Suprapubic skin (tissue), 4 donors: ENCODE results near the gene PTAFR. TPM values are rescaled to one million over a fixed set of nuclear protein-coding genes. Genes with fewer than 3 reads are reported as not detected.
A peak's percentile ranks its signal among the peaks of the same experiment; 100 is the strongest.

Source experiments
- DNase-seq, 2 donors: peaks; one replicate each; pipeline ENCODE4 v3.0.0-alpha.2; 2019; ENCODE audit warnings: low spot score in 2 of 2
- H3K27ac ChIP-seq: fragments of 200-600 bp; sonication (generic); one replicate; pipeline ENCODE4 v1.5.1; 2019
- H3K27me3 ChIP-seq: fragments of 200-600 bp; sonication (generic); one replicate; pipeline ENCODE4 v1.5.1; 2019
- H3K36me3 ChIP-seq: fragments of 200-600 bp; sonication (generic); one replicate; pipeline ENCODE4 v1.5.1; 2019
- H3K4me1 ChIP-seq: fragments of 200-600 bp; sonication (generic); one replicate; pipeline ENCODE4 v1.5.1; 2019
- H3K4me3 ChIP-seq: fragments of 200-600 bp; sonication (generic); one replicate; pipeline ENCODE4 v1.5.1; 2019; ENCODE audit warnings: mild to moderate bottlenecking
- H3K9me3 ChIP-seq: fragments of 200-600 bp; sonication (generic); one replicate; pipeline ENCODE4 v1.5.1; 2019
- CTCF ChIP-seq, 2 donors: fragments of 200-600 bp in 1 of 2; fragments of 450-650 bp in 1 of 2; sonication (generic) in 1 of 2; IDR thresholded peaks; one replicate each; pipeline ENCODE4 v1.5.1; 2016 to 2019; ENCODE audit warnings: antibody characterized with exemption in 2 of 2, mild to moderate bottlenecking in 1 of 2, moderate library complexity in 1 of 2
- EP300 ChIP-seq: sonication (generic); formaldehyde crosslinking; IDR thresholded peaks from one replicate; pipeline ENCODE4 v1.6.1; 2017; ENCODE audit warnings: antibody characterized with exemption
- POLR2A ChIP-seq, 2 donors: fragments of 450-650 bp; IDR thresholded peaks; one replicate each; pipeline ENCODE4 v1.6.1; 2017; ENCODE audit warnings: antibody characterized with exemption in 2 of 2, mild to moderate bottlenecking in 2 of 2, moderate library complexity in 2 of 2
- POLR2AphosphoS5 ChIP-seq, 3 donors: sonication (generic); formaldehyde crosslinking; IDR thresholded peaks; one replicate each; pipeline ENCODE4 v1.6.1; 2017; ENCODE audit warnings: antibody characterized with exemption in 3 of 3
- WGBS: methylation state at CpG from one replicate; pipeline ENCODE4 v1.1.5; 2018; 5-methylcytosine and 5-hydroxymethylcytosine counted together
- total RNA-seq, 4 donors: library from RNA; depleted of rRNA; stranded (reverse); fragments of >200 nt; gene quantifications; one replicate each; pipeline ENCODE4 v1.1.0, GENCODE V29; 2016

Gene PTAFR
- total RNA-seq, 4 donors from 2014 or later, result 3.3 to 6.8 (median 5.5) TPM

GRCh38 chr1:28162151-28162550, 14.3 kb downstream of the PTAFR start:
- Histone ChIP-seq H3K27me3 (no peaks in the 10 kb centered on the region), H3K9me3 (no peaks in the 10 kb centered on the region), H3K4me3 (no peak overlapping the region), H3K27ac (no peak overlapping the region), H3K4me1 (peaks cover 14% of the 10 kb centered on the region), H3K36me3 (no peaks in the 10 kb centered on the region)
- 76% methylated on average over 6 of the region's 7 CpGs for WGBS
- DNase-seq, result no peak
- no peak for TF ChIP-seq CTCF (IDR thresholded peaks at IDR 0.05)
- TF ChIP-seq POLR2AphosphoS5 (IDR thresholded peaks at IDR 0.05), result no peak
- no peak for TF ChIP-seq EP300

DNA sequence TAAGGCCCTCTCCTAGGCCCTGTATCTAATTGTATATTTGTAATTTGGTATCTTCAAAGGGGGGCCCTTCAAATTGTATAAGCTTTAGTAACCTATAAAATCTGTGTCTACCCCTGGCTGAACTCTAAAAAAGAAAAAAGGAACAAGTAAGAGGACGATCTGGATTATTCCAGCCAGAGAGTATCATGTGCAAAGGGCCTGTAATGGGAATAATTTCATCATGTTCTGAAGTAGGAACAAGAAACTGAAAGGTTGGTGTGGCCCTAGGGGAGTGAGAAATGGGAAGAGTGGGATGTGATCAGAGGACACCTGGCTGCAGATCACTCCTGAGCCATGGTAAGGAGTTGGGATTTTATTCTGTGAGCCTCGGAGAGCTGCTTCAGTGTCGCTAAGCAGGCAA, 14.7 kb downstream of the PTAFR start:
- no peaks in the 10 kb centered on the region for H3K27me3 ChIP-seq
- no peaks in the 10 kb centered on the region for H3K9me3 ChIP-seq
- peaks cover 14% of the 10 kb centered on the region for H3K4me1 ChIP-seq
- no peak for DNase-seq
- TF ChIP-seq CTCF (IDR thresholded peaks at IDR 0.05), result no peak
- TF ChIP-seq POLR2A (IDR thresholded peaks at IDR 0.05), result no peak
- TF ChIP-seq EP300, result no peak
- no peak for TF ChIP-seq POLR2AphosphoS5 (IDR thresholded peaks at IDR 0.05)
- no peaks in the 10 kb centered on the region for H3K36me3 ChIP-seq
- H3K4me3 ChIP-seq, result no peak overlapping the region
- WGBS, result 67% methylated on average over 3 of the region's 3 CpGs
- no peak overlapping the region for H3K27ac ChIP-seq

GRCh38 chr1:28160782-28161266, 15.7 kb downstream of the PTAFR start:
- Histone ChIP-seq H3K36me3 (no peaks in the 10 kb centered on the region), H3K4me1 (peaks cover 14% of the 10 kb centered on the region), H3K27me3 (no peaks in the 10 kb centered on the region), H3K4me3 (no peak overlapping the region), H3K27ac (peak overlapping the region; percentile 54), H3K9me3 (no peaks in the 10 kb centered on the region)
- no peak for TF ChIP-seq CTCF (IDR thresholded peaks at IDR 0.05)
- TF ChIP-seq POLR2A (IDR thresholded peaks at IDR 0.05), result no peak
- no peak for TF ChIP-seq POLR2AphosphoS5 (IDR thresholded peaks at IDR 0.05)
- TF ChIP-seq EP300, result no peak
- DNase-seq, result no peak
- WGBS, result 76% methylated on average over 5 of the region's 5 CpGs

GRCh38 chr1:28159680-28160079, 16.8 kb downstream of the PTAFR start:
- no peak overlapping the region for H3K4me3 ChIP-seq
- WGBS, result 92% methylated on average over 7 of the region's 7 CpGs
- DNase-seq, result no peak
- H3K9me3 ChIP-seq, result no peaks in the 10 kb centered on the region
- H3K36me3 ChIP-seq, result no peaks in the 10 kb centered on the region
- H3K27ac ChIP-seq, result no peak overlapping the region
- TF ChIP-seq EP300, result no peak
- no peak for TF ChIP-seq POLR2A (IDR thresholded peaks at IDR 0.05)
- TF ChIP-seq CTCF (IDR thresholded peaks at IDR 0.05), result no peak
- TF ChIP-seq POLR2AphosphoS5 (IDR thresholded peaks at IDR 0.05), result no peak
- H3K4me1 ChIP-seq, result peaks cover 21% of the 10 kb centered on the region
- no peaks in the 10 kb centered on the region for H3K27me3 ChIP-seq

DNA sequence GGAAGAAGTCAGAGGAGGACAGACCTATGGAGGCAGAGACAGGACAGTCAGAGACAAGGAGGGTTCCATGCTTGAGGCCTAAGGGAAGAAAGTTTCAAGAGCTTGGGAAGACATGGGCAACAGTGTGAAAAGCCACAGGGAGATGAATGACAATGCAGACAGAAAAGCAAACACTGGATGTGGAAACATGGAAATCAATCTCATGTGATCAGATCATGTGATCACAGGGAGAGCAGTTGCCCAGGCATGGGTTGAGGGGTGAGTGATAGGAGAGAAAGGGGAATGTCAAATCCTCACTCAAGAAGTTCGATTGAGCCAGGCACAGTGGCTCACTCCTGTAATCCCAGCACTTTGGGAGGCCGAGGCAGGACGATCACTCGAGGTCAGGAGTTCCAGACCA, 17.2 kb downstream of the PTAFR start:
- peaks cover 21% of the 10 kb centered on the region for H3K4me1 ChIP-seq
- H3K27me3 ChIP-seq, result no peaks in the 10 kb centered on the region
- no peak overlapping the region for H3K4me3 ChIP-seq
- DNase-seq, result no peak
- WGBS, result 93% methylated on average over 4 of the region's 4 CpGs
- H3K36me3 ChIP-seq, result no peaks in the 10 kb centered on the region
- H3K27ac ChIP-seq, result no peak overlapping the region
- H3K9me3 ChIP-seq, result no peaks in the 10 kb centered on the region
- TF ChIP-seq CTCF (IDR thresholded peaks at IDR 0.05) (no peak), POLR2A (IDR thresholded peaks at IDR 0.05) (no peak), EP300 (no peak), POLR2AphosphoS5 (IDR thresholded peaks at IDR 0.05) (no peak)
